OCI-LY7 (cell line): ENCODE results near the gene EEF1A2. TPM values are rescaled to one million over a fixed set of nuclear protein-coding genes. Genes with fewer than 3 reads are reported as not detected.

Experiments used
- BruUV-seq: library from RNA; stranded (reverse); fragments of 400-500 nt; replicated peaks from 2 replicates; lab custom pipeline; 2021; lab: Mats Ljungman, UMichigan
- CTCF ChIA-PET: fragments of 300-600 bp; sonication (Branson Sonifier 250); formaldehyde crosslinking; loops from one replicate; lab custom pipeline; 2022; ENCODE audit warnings: antibody characterized with exemption; ENCODE audit not compliant: unreplicated experiment; lab: Charles Lee
- POLR2A ChIA-PET: fragments of 300-600 bp; sonication (Branson Sonifier 250); formaldehyde crosslinking; loops from one replicate; lab custom pipeline; 2022; ENCODE audit warnings: antibody characterized with exemption; lab: Charles Lee
- DNase-seq: peaks from one replicate; pipeline ENCODE4 v3.0.0-alpha.2; 2015; ENCODE audit warnings: low spot score
- H2AFZ ChIP-seq: fragments of 200-600 bp; sonication (generic), shearing (Covaris generic); 2 replicates; pipeline ENCODE4 v1.6.1; 2014; ENCODE audit warnings: mild to moderate bottlenecking, antibody characterized with exemption, low read length, moderate library complexity
- H3K27ac ChIP-seq: fragments of 200-600 bp; sonication (generic); 2 replicates; pipeline ENCODE4 v1.5.1; 2014; ENCODE audit warnings: mixed run types, low read depth, mild to moderate bottlenecking, moderate library complexity, low read length, inconsistent platforms; ENCODE audit not compliant: poor library complexity, severe bottlenecking
- H3K36me3 ChIP-seq: fragments of 200-600 bp; sonication (generic); 2 replicates; pipeline ENCODE4 v1.6.1; 2014; ENCODE audit warnings: mild to moderate bottlenecking, antibody characterized with exemption, low read length, moderate library complexity, mixed read lengths; ENCODE audit not compliant: insufficient read depth
- H3K4me1 ChIP-seq: fragments of 200-600 bp; sonication (generic); 2 replicates; pipeline ENCODE4 v1.5.1; 2014; ENCODE audit warnings: mild to moderate bottlenecking, low read length; ENCODE audit not compliant: insufficient read depth, poor library complexity, severe bottlenecking
- H3K4me2 ChIP-seq: fragments of 200-600 bp; sonication (generic); 2 replicates; pipeline ENCODE4 v1.6.1; 2014; ENCODE audit warnings: mild to moderate bottlenecking, low read length
- H3K4me3 ChIP-seq: fragments of 200-600 bp; sonication (generic); 2 replicates; pipeline ENCODE4 v1.5.1; 2014; ENCODE audit warnings: mild to moderate bottlenecking, low read depth, low read length; ENCODE audit not compliant: poor library complexity, severe bottlenecking
- H3K79me2 ChIP-seq: fragments of 200-600 bp; sonication (generic); 2 replicates; pipeline ENCODE4 v1.6.1; 2016; ENCODE audit warnings: low read depth, mild to moderate bottlenecking, low read length, moderate library complexity, mixed read lengths; ENCODE audit not compliant: insufficient read depth
- H3K9me2 ChIP-seq: fragments of 200-600 bp; sonication (generic); 2 replicates; pipeline ENCODE4 v1.6.1; 2016; ENCODE audit warnings: mild to moderate bottlenecking, low read length, mixed read lengths; ENCODE audit not compliant: insufficient read depth
- H3K9me3 ChIP-seq: fragments of 200-600 bp; sonication (generic); 2 replicates; pipeline ENCODE4 v1.6.1; 2014; ENCODE audit warnings: mild to moderate bottlenecking, mixed run types, low read length, mixed read lengths
- H4K20me1 ChIP-seq: fragments of 200-600 bp; sonication (generic); 2 replicates; pipeline ENCODE4 v1.6.1; 2014; ENCODE audit warnings: mild to moderate bottlenecking, antibody characterized with exemption, low read length, moderate library complexity, mixed read lengths; ENCODE audit not compliant: insufficient read depth
- CTCF ChIP-seq: fragments of 200-600 bp; sonication (generic); conservative IDR thresholded peaks from 2 replicates; pipeline ENCODE4 v1.5.1; 2014; ENCODE audit warnings: mild to moderate bottlenecking, antibody characterized with exemption, low read length, moderate library complexity, mixed read lengths
- EZH2phosphoT487 ChIP-seq: fragments of 200-600 bp; sonication (generic); IDR thresholded peaks from 2 replicates; pipeline ENCODE4 v1.6.1; 2018; ENCODE audit warnings: low read depth, borderline replicate concordance, mild to moderate bottlenecking, mixed run types, antibody characterized with exemption, low read length, moderate library complexity, mixed read lengths
- intact Hi-C: fragments of 100-400 bp; cut with micrococcal nuclease; formaldehyde crosslinking; loops from one replicate; pipeline ENCODE4 v1.10.0; 2022; ENCODE audit not compliant: unreplicated experiment
- total RNA-seq, 2 experiments: library from RNA; depleted of rRNA in 1 of 2; stranded (reverse); fragments of >200 nt in 1 of 2; shearing (Covaris generic) in 1 of 2; gene quantifications; 2 replicates each; pipeline ENCODE4 v1.2.3, GENCODE V29; 2014 to 2022

EEF1A2 gene
- total RNA-seq, 2 experiments from 2014 or later = 0.22 TPM; not detected in 1

DNA sequence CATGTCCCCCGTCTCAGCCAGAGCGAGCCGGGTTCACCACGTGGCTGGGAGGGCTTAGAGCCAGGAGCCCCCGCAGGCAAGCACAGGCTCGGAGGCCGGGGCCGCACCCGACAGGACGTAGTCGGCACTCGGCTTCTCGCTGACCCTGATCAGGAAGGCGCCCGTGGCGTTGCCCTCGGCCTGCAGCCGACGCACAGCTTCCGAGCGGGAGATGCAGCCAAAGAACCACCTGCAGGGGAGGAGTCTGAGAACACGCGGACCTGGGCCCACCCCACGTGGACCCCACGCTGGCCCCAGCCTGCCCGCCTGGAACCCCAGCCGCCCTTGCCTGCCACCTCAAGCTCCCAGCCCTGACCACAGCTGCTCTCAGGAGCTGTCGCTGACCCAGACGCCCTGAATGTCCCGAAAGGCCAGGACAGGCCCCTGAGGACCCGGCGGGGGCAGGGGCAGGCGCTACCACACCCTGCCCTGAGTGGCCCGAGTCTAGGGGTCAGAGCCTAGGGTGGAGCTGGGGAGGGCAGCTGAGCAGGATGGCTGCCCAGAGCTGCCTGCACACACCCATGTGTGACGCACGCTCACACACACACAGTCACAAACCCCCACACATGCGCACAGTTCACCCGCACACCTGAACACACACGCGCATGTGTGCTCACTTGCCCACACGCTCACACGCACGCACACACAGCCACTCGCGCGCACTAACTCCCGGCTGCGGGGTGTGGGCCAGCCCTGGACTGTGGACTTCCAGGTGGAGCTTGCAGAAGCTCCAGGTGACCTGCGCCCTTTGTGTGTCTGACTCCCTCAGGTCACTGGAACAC, 36.2 kb upstream of the EEF1A2 start:
- Histone ChIP-seq H3K27ac (no peak overlapping the region), H3K79me2 (no peaks in the 10 kb centered on the region), H4K20me1 (no peaks in the 10 kb centered on the region), H3K4me1 (peaks cover 23% of the 10 kb centered on the region), H3K4me2 (no peak overlapping the region), H3K9me2 (no peaks in the 10 kb centered on the region), H3K4me3 (no peak overlapping the region), H2AFZ (no peak overlapping the region), H3K9me3 (no peaks in the 10 kb centered on the region), H3K36me3 (no peaks in the 10 kb centered on the region)
- DNase-seq = no peak
- no TSS peak for BruUV-seq
- intact Hi-C loops = loop anchor here (5.0 to 10.0 kb wide), 3 partner anchors 92 to 362 kb away; partner anchors contain the start of genes ABHD16B, DNAJC5, GMEB2 and TPD52L2
- CTCF ChIA-PET = no interaction called here
- POLR2A ChIA-PET = no interaction called here
- TF ChIP-seq CTCF = no peak
- no peak for TF ChIP-seq EZH2phosphoT487

DNA sequence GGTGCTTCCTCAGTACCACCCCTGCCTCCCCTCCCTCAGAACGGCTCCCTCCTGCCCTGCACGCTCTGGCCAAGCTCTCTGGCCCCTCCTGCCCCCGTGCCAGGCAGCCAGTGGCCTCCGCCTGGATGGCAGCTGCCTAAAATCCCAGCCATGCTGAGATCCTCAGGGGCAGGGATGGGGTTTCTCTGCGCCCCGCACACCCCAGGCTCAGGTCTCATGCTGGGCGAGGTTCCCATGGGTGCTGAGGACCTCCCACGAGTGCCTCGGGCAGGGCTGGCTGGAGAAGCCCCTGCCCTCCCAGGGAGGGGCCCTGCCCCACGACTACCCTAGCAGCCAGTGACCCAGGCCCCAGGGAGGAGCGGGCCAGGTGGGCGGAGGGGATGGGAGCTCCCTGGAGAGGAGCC, 35.5 kb upstream of the EEF1A2 start:
- Histone ChIP-seq H3K36me3 (no peaks in the 10 kb centered on the region), H3K79me2 (no peaks in the 10 kb centered on the region), H3K27ac (no peak overlapping the region), H4K20me1 (no peaks in the 10 kb centered on the region), H3K9me3 (no peaks in the 10 kb centered on the region), H3K4me2 (no peak overlapping the region), H3K9me2 (no peaks in the 10 kb centered on the region), H3K4me1 (peaks cover 23% of the 10 kb centered on the region), H2AFZ (no peak overlapping the region), H3K4me3 (no peak overlapping the region)
- ChIA-PET POLR2A (no interaction called here), CTCF (no interaction called here)
- intact Hi-C loops = loop anchor here (10.0 kb wide), 1 partner anchor 330 kb away; the partner anchor contains the start of genes ABHD16B and TPD52L2
- no TSS peak for BruUV-seq
- no peak for TF ChIP-seq EZH2phosphoT487
- TF ChIP-seq CTCF = no peak
- no peak for DNase-seq

- POLR2A ChIA-PET = no interaction called here
Measured at GRCh38 chr20:63533871-63534393, 35.0 kb upstream of the EEF1A2 start.

More at GRCh38 chr20:63533871-63534393, 35.0 kb upstream of the EEF1A2 start:
- Histone ChIP-seq H3K9me3 (no peaks in the 10 kb centered on the region), H3K36me3 (no peaks in the 10 kb centered on the region), H3K9me2 (no peaks in the 10 kb centered on the region), H3K4me3 (no peak overlapping the region), H3K4me2 (no peak overlapping the region), H3K79me2 (no peaks in the 10 kb centered on the region), H3K27ac (no peak overlapping the region), H4K20me1 (no peaks in the 10 kb centered on the region), H2AFZ (no peak overlapping the region), H3K4me1 (peaks cover 23% of the 10 kb centered on the region)
- CTCF ChIA-PET = no interaction called here
- DNase-seq = no peak
- TF ChIP-seq EZH2phosphoT487 (no peak), CTCF (no peak)
- intact Hi-C loops = loop anchor here (10.0 kb wide), 1 partner anchor 331 kb away; the partner anchor contains the start of genes ABHD16B and TPD52L2
- no TSS peak for BruUV-seq
